Lower leg skin (tissue), 4 donors: ENCODE data around the gene PSMD13. TPM values are rescaled to one million over a fixed set of nuclear protein-coding genes. Genes with fewer than 3 reads are reported as not detected.
A peak's percentile ranks its signal among the peaks of the same experiment; 100 is the strongest.

ENCODE experiments used
- DNase-seq, 2 donors: peaks; one replicate each; pipeline ENCODE4 v3.0.0-alpha.2; 2019; ENCODE audit warnings: low spot score in 2 of 2
- H3K4me3 ChIP-seq: fragments of 200-600 bp; sonication (generic); 2 replicates; pipeline ENCODE4 v1.5.1; 2017; ENCODE audit warnings: mild to moderate bottlenecking, low read depth; ENCODE audit not compliant: poor library complexity, severe bottlenecking
- CTCF ChIP-seq, 3 donors: fragments of 450-650 bp; IDR thresholded peaks; one replicate each; pipeline ENCODE4 v1.5.1; 2016; ENCODE audit warnings: antibody characterized with exemption in 3 of 3, mild to moderate bottlenecking in 3 of 3, moderate library complexity in 2 of 3
- POLR2A ChIP-seq, 2 donors: fragments of 450-650 bp; IDR thresholded peaks; one replicate each; pipeline ENCODE4 v1.6.1; 2016 to 2017; ENCODE audit warnings: antibody characterized with exemption in 2 of 2, mild to moderate bottlenecking in 1 of 2, moderate library complexity in 1 of 2
- WGBS, 2 donors: methylation state at CpG; one replicate each; pipeline ENCODE4 v1.1.5; 2018; 5-methylcytosine and 5-hydroxymethylcytosine counted together
- intact Hi-C: fragments of 100-400 bp; cut with DNase I; formaldehyde crosslinking; loops from one replicate; pipeline ENCODE4 v1.15.0; 2023; ENCODE audit warnings: low total_unique reads
- total RNA-seq, 4 donors: library from RNA; depleted of rRNA; stranded (reverse); fragments of >200 nt; gene quantifications; one replicate each; pipeline ENCODE4 v1.1.0, GENCODE V29; 2016

The PSMD13 gene
- total RNA-seq, 4 donors from 2014 or later = 65.1 to 115 (median 90.8) TPM

GRCh38 chr11:210803-211180 is 26.0 kb upstream of the PSMD13 start:
- intact Hi-C loops = no loop called here
- TF ChIP-seq POLR2A (IDR thresholded peaks at IDR 0.05) = no peak
- TF ChIP-seq CTCF (IDR thresholded peaks at IDR 0.05) = no peak
- peak in 1 of 2 donors; percentile 83 for DNase-seq
- H3K4me3 ChIP-seq = no peak overlapping the region
- WGBS, 2 donors = 88% methylated on average over 5 of the region's 5 CpGs

- no peak for TF ChIP-seq CTCF (IDR thresholded peaks at IDR 0.05)
- WGBS, 2 donors = 87% methylated on average over 5 of the region's 5 CpGs
- intact Hi-C loops = no loop called here
- H3K4me3 ChIP-seq = no peak overlapping the region
- no peak for DNase-seq
Observed at GRCh38 chr11:211295-211694, 25.5 kb upstream of the PSMD13 start.

- WGBS, 2 donors = 88 to 89% methylated on average over 9 of the region's 9 CpGs
- intact Hi-C loops = no loop called here
- DNase-seq = no peak
- no peak overlapping the region for H3K4me3 ChIP-seq
- TF ChIP-seq POLR2A (IDR thresholded peaks at IDR 0.05) = no peak
- no peak for TF ChIP-seq CTCF (IDR thresholded peaks at IDR 0.05)
Observed at GRCh38 chr11:211741-212140, 25.0 kb upstream of the PSMD13 start.

DNA sequence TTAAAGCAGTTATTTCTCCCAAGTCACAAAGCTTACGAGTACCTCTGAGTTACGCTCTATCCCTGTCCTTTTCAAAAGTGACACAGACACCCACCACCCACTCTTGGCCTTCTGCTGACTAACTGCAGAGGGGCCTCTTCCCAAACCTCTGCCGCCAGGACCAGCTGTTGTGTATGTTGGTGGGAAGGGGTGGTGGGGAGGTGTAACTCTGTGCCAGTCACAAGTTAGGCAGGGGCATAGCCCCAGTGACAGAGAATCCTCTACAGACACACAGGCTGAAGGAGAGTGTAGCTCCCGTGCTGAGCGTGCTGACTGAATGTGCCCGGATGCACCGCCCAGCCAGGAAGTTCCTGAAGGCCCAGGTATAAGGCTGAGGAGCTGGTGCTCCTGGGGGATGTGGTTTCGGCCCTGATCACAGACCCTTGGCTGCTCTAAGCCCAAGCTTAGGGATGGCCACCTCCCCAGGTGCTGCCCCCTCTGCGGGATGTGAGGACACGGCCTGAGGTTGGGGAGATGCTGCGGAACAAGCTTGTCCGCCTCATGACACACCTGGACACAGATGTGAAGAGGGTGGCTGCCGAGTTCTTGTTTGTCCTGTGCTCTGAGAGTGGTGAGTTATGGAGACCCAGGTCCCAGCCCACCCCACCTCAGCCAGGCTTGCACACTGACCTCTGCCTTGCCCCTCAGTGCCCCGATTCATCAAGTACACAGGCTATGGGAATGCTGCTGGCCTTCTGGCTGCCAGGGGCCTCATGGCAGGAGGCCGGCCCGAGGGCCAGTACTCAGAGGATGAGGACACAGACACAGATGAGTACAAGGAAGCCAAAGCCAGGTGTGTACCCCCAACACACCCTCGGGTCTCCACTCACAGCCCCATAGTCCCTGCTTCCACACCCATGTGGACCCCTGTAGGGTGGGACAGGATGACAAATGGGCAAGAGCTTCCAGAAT is 24.4 kb upstream of the PSMD13 start:
- intact Hi-C loops = no loop called here
- no peak for DNase-seq
- no peak overlapping the region for H3K4me3 ChIP-seq
- no peak for TF ChIP-seq POLR2A (IDR thresholded peaks at IDR 0.05)
- 90% methylated on average over 13 to 17 of the region's 17 CpGs for WGBS, 2 donors

DNA sequence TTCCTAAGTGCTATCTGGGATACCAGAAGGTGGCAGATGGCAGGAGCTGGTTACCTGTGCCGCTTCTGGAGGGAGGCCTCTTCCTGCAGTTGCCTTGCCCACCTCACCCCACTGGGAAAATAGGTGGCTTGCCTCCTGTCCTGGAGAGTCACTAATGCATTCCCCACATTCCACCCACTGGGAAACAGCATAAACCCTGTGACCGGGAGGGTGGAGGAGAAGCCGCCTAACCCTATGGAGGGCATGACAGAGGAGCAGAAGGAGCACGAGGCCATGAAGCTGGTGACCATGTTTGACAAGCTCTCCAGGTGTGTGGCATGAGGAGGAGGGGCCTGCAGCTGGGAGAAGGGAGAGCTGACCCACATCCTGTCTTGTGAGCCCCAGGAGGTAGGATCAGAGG is 23.7 kb upstream of the PSMD13 start:
- WGBS, 2 donors = 90% methylated on average over 4 of the region's 4 CpGs
- TF ChIP-seq POLR2A (IDR thresholded peaks at IDR 0.05) = no peak
- TF ChIP-seq CTCF (IDR thresholded peaks at IDR 0.05) = no peak
- DNase-seq = no peak

GRCh38 chr11:214083-214482 is 22.7 kb upstream of the PSMD13 start:
- DNase-seq = no peak
- TF ChIP-seq POLR2A (IDR thresholded peaks at IDR 0.05) (no peak), CTCF (IDR thresholded peaks at IDR 0.05) (no peak)
- intact Hi-C loops = no loop called here
- no peak overlapping the region for H3K4me3 ChIP-seq
- WGBS, 2 donors = 83 to 85% methylated on average over 7 of the region's 7 CpGs

More for the DNA sequence above, 23.7 kb upstream of the PSMD13 start:
- intact Hi-C loops = no loop called here
- no peak overlapping the region for H3K4me3 ChIP-seq
